ENCODE data around the gene KATNB1.

GRCh38 chr16:57697896-57698537, 37.6 kb upstream of the KATNB1 start:
- TF ChIP-seq POLR2AphosphoS5 (IDR thresholded peaks at IDR 0.05; ENCODE audit: low read depth, low read length): no peak
- no peak for TF ChIP-seq TAF1 (IDR thresholded peaks at IDR 0.05; ENCODE audit: borderline replicate concordance, insufficient read depth, low read length)

Measured in PFSK-1 (cell line).